ENCODE measurements around the gene OR5F1. TPM values are rescaled to one million over a fixed set of nuclear protein-coding genes. Genes with fewer than 3 reads are reported as not detected.

OR5F1 gene
- total RNA-seq (not detected), polyA plus RNA-seq (not detected)
- long read RNA-seq, donor 1 = 0 reads
- long read RNA-seq, donor 2 = 0 reads
- long read RNA-seq, donor 3 = 0 reads

DNA sequence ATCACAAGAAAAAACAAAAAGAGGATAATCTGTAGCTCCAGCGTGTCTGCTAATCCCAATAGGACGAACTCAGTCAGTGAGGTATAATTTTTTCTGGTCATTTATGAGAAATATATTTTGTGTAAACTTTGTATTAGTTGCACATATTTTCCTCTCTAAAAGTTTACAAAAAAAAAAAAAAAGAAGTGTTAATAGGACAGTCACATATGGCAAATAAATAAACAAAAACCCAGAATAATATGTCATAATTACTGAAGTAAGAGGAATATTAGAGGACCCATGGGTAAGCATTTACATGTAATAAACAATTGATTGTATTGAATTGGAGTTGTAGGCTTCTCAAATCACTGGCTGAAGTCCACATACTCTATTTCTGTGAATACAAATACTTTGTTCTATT, at the start of gene OR5F1:
OR5F1 (minus strand) TSS at position 101 of the 400 bp plus-strand sequence; CDS start at position 101, 0 bp downstream.
- 60 to 74% (median 62%) methylated on average over 2 of the region's 2 CpGs for WGBS, 3 donors
- H3K4me3 ChIP-seq = no peak within 1 kb of the TSS
- intact Hi-C loops (cut with DNase I) = no loop called here
- no peaks in the 10 kb centered on the region for H3K27me3 ChIP-seq
- TF ChIP-seq POLR2A (IDR thresholded peaks at IDR 0.05) = no peak
- no peak for TF ChIP-seq EP300 (IDR thresholded peaks at IDR 0.05)
- TF ChIP-seq, protein P1, sequence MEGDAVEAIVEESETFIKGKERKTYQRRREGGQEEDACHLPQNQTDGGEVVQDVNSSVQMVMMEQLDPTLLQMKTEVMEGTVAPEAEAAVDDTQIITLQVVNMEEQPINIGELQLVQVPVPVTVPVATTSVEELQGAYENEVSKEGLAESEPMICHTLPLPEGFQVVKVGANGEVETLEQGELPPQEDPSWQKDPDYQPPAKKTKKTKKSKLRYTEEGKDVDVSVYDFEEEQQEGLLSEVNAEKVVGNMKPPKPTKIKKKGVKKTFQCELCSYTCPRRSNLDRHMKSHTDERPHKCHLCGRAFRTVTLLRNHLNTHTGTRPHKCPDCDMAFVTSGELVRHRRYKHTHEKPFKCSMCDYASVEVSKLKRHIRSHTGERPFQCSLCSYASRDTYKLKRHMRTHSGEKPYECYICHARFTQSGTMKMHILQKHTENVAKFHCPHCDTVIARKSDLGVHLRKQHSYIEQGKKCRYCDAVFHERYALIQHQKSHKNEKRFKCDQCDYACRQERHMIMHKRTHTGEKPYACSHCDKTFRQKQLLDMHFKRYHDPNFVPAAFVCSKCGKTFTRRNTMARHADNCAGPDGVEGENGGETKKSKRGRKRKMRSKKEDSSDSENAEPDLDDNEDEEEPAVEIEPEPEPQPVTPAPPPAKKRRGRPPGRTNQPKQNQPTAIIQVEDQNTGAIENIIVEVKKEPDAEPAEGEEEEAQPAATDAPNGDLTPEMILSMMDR (IDR thresholded peaks at IDR 0.05) = no peak
- H3K36me3 ChIP-seq = no peaks in the 10 kb centered on the region
- H3K27ac ChIP-seq = no peak within 1 kb of the TSS
- DNase-seq = no peak
- H3K4me1 ChIP-seq (ENCODE audit: insufficient read depth) = no peaks in the 10 kb centered on the region
- H3K9me3 ChIP-seq = no peaks in the 10 kb centered on the region

DNA sequence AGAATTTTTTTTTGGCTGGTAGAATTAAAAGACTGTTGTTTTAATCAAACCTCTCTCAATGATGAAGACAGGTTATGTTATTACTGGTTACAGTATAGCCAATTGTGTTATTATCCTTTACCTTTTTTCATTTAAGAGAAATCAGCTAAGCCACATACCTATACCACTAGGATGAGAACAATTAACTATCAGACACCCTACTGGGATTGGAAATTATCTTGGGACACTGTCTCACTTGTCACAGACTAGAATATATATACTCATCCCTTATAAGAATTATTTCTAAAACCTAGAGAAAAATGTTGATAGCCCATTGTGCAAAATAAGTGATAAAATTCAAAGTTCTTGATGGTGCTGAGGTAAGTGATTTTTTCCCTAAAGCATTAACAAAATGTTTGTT, 32.9 kb upstream of the OR5F1 start, which contains the start of gene OR5AS1:
OR5AS1 (plus strand) TSS at position 301 of the 400 bp plus-strand sequence. CDS start 2,765 bp downstream, outside the sequence.
- TF ChIP-seq, protein P1 (IDR thresholded peaks at IDR 0.05) = no peak
- TF ChIP-seq POLR2A (IDR thresholded peaks at IDR 0.05) (no peak), EP300 (IDR thresholded peaks at IDR 0.05) (no peak)
- no peaks in the 10 kb centered on the region for H3K27me3 ChIP-seq
- no peaks in the 10 kb centered on the region for H3K9me3 ChIP-seq
- no peak within 1 kb of the TSS for H3K27ac ChIP-seq
- H3K4me1 ChIP-seq (ENCODE audit: insufficient read depth) = no peaks in the 10 kb centered on the region
- DNase-seq = no peak
- intact Hi-C loops (cut with DNase I) = no loop called here
- no peak within 1 kb of the TSS for H3K4me3 ChIP-seq
- H3K36me3 ChIP-seq = no peaks in the 10 kb centered on the region

DNA sequence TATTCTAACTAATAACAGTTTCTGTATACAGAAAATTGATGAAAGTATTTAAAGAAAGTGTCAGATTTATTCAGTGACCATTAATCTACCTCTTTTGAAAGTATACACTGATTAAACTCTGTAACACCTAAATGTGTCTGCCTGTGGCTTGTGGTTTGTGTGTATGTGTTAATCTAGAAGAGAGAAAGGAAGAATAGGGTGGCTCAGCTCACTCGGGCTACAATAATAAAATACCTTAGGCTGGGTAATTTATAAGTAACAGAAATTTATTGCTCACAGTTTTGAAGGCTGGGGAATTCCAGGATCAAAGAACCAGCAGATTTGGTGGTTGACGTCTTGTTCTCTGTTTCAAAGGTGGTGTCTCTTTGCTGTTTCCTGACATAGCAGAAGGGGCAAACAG, 19.4 kb upstream of the OR5F1 start:
- DNase-seq = no peak
- H3K27ac ChIP-seq = no peak overlapping the region
- no peaks in the 10 kb centered on the region for H3K36me3 ChIP-seq
- intact Hi-C loops (cut with DNase I) = no loop called here
- H3K9me3 ChIP-seq = no peaks in the 10 kb centered on the region
- TF ChIP-seq POLR2A (IDR thresholded peaks at IDR 0.05) = no peak
- no peak for TF ChIP-seq EP300 (IDR thresholded peaks at IDR 0.05)
- TF ChIP-seq, protein P1 (IDR thresholded peaks at IDR 0.05) = no peak
- H3K27me3 ChIP-seq = no peaks in the 10 kb centered on the region
- H3K4me1 ChIP-seq (ENCODE audit: insufficient read depth) = no peaks in the 10 kb centered on the region
- H3K4me3 ChIP-seq = no peak overlapping the region
- WGBS, 3 donors = 33 to 47% (median 40%) methylated on average over 2 of the region's 2 CpGs

DNA sequence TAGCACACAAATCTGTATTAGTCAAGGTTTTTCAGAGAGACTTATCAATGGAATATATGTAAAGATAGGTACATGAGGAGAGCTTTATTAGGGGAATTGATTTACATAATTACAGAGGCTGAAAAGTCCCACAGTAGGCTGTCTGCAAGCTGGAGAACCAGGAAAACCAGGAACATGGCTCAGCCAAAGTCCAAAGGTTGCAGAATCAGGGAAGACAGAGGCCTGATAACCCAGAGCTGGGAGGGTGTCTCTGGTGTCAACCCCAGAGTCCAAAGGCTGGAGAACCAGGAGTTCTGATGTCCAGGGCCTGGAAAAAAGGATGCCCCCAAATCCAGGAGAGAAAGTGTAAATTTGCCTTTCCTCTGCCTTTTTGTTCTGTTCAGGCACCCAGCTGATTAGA, 16.3 kb upstream of the OR5F1 start:
- Histone ChIP-seq H3K9me3 (no peaks in the 10 kb centered on the region), H3K4me3 (no peak overlapping the region), H3K4me1 (ENCODE audit: insufficient read depth) (no peaks in the 10 kb centered on the region), H3K27ac (no peak overlapping the region), H3K36me3 (no peaks in the 10 kb centered on the region), H3K27me3 (no peaks in the 10 kb centered on the region)
- no peak for TF ChIP-seq EP300 (IDR thresholded peaks at IDR 0.05)
- TF ChIP-seq, protein P1 (IDR thresholded peaks at IDR 0.05) = no peak
- no peak for TF ChIP-seq POLR2A (IDR thresholded peaks at IDR 0.05)
- DNase-seq = no peak
- intact Hi-C loops (cut with DNase I) = no loop called here
